SJCRH30 (cell line): ENCODE results near the gene MGAT3. TPM values are rescaled to one million over a fixed set of nuclear protein-coding genes. Genes with fewer than 3 reads are reported as not detected.
"Not testable (repeated sequence)": the region's sequence is repeated elsewhere in the genome, so short reads cannot be mapped to it uniquely, and the experiment has no call there.

Source experiments
- DNase-seq, 2 experiments: peaks; one replicate each; pipeline ENCODE4 v3.0.0-alpha.2; 2015 to 2020
- H3K27ac ChIP-seq: fragments of 250-450 bp; sonication (Bioruptor Pico); 2 replicates; pipeline ENCODE4 v1.5.1; 2020; ENCODE audit warnings: mild to moderate bottlenecking, moderate library complexity
- H3K27me3 ChIP-seq: fragments of 250-450 bp; sonication (Bioruptor Pico); 2 replicates; pipeline ENCODE4 v1.5.1; 2020; ENCODE audit warnings: mild to moderate bottlenecking, moderate library complexity
- H3K36me3 ChIP-seq: fragments of 250-450 bp; sonication (Bioruptor Pico); 2 replicates; pipeline ENCODE4 v1.5.1; 2020; ENCODE audit warnings: mild to moderate bottlenecking, moderate library complexity
- H3K4me1 ChIP-seq: fragments of 250-450 bp; sonication (Bioruptor Pico); 2 replicates; pipeline ENCODE4 v1.5.1; 2020; ENCODE audit warnings: mild to moderate bottlenecking, moderate library complexity
- H3K4me3 ChIP-seq: fragments of 250-450 bp; sonication (Bioruptor Pico); 2 replicates; pipeline ENCODE4 v1.5.1; 2020; ENCODE audit warnings: mild to moderate bottlenecking, moderate library complexity
- H3K9me3 ChIP-seq: fragments of 250-450 bp; sonication (Bioruptor Pico); replicated peaks from 2 replicates; pipeline ENCODE4 v1.5.1; 2020; ENCODE audit warnings: mild to moderate bottlenecking, moderate library complexity
- total RNA-seq: library from RNA; depleted of rRNA; stranded (reverse); fragments of >200 nt; shearing (Covaris generic); gene quantifications from 2 replicates; pipeline ENCODE4 v1.2.3, GENCODE V29; 2014

The MGAT3 gene
- total RNA-seq, 1 experiment from 2014 or later: not detected

DNA sequence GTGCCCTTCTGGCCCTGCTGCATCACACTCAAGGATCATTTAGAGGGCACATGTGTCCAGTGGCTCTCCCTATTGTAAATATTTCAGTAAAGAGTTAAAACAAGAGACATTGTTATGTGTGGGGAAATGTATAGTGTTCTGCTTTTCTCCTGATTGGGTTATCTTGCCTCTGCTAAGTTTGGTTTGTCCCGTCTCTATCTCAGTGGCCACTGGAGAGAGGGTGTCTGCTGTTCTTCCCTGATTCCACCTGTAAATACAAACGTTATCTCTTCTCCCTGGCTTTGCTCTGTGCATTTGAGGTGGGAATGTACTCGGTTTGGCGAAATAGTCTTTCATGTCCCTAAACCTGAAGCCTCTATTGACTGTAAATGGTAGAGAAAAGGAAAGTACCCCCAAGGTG, 51.6 kb downstream of the MGAT3 start:
- H3K4me3 ChIP-seq: no peak overlapping the region
- peaks cover 43% of the 10 kb centered on the region for H3K36me3 ChIP-seq
- no peaks in the 10 kb centered on the region for H3K4me1 ChIP-seq
- no peak for DNase-seq
- no peaks in the 10 kb centered on the region for H3K9me3 ChIP-seq
- no peak overlapping the region for H3K27ac ChIP-seq
- H3K27me3 ChIP-seq: no peaks in the 10 kb centered on the region

DNA sequence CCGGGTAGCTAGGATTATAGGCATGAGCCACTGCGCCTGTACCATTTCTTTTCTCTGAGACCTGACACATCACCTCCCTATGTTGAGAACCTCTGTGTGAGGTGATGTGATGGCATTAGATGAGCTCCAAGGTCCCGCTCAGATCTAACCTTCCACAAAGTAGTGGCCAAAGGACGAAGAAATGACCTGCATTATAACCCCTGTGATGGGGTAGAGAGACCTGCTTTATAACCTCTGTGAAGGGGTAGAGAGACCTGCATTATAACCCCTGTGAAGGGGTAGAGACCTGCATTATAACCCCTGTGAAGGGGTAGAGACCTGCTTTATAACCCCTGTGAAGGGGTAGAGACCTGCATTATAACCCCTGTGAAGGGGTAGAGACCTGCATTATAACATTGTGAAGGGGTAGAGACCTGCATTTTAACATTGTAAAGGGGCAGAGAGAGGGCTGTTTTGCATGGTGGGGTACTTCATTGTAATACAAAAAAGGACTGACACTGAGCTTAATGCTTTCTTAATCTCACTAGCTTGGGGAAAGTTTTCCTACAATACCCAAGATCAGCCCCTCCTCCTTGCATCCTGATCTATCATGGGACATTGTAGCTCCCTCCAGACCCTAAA, 53.8 kb downstream of the MGAT3 start:
- H3K27ac ChIP-seq: no peak overlapping the region
- no peak for DNase-seq
- no peaks in the 10 kb centered on the region for H3K27me3 ChIP-seq
- H3K4me3 ChIP-seq: no peak overlapping the region
- H3K4me1 ChIP-seq: no peaks in the 10 kb centered on the region
- no peaks in the 10 kb centered on the region for H3K9me3 ChIP-seq
- H3K36me3 ChIP-seq: peaks cover 48% of the 10 kb centered on the region

DNA sequence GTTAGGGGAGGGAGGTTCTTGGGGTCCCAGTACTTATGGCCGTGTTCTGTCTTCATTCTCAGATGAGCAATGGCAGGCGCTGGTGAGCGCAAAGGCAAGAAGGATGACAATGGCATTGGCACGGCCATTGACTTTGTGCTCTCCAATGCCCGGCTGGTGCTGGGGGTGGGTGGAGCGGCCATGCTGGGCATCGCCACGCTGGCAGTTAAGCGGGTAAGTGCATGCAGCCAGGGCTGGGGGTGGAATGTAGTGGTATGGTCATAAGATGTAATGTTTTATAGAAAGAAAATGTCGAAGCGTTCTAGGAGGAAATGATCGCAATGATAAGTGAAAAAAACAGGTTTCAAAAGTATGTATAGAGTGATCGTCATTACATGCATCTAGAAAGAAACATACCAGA, 54.4 kb downstream of the MGAT3 start:
- Histone ChIP-seq H3K27ac (no peak overlapping the region), H3K4me3 (no peak overlapping the region), H3K4me1 (no peaks in the 10 kb centered on the region), H3K9me3 (no peaks in the 10 kb centered on the region), H3K36me3 (peaks cover 46% of the 10 kb centered on the region), H3K27me3 (no peaks in the 10 kb centered on the region)
- no peak for DNase-seq

DNA sequence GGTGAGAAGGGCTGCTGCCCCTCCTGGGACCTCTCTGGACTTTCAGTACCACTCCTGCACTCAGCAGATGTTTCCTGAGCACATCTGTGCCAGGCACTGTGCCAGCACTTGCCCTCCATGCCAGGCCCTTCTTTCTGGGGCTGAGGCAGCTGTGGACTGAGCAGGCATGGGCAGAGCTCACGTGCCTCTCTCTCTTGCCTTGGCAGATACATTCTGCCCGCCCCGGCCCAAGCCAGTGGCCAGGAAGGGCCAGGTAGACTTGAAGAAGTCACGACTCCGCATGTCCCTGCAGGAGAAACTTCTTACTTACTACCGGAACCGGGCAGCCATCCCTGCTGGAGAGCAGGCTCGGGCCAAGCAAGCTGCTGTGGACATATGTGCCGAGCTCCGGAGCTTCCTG, 55.2 kb downstream of the MGAT3 start:
- H3K4me1 ChIP-seq: no peaks in the 10 kb centered on the region
- no peak overlapping the region for H3K27ac ChIP-seq
- H3K36me3 ChIP-seq: peaks cover 47% of the 10 kb centered on the region
- no peaks in the 10 kb centered on the region for H3K27me3 ChIP-seq
- H3K4me3 ChIP-seq: no peak overlapping the region
- DNase-seq: no peak
- H3K9me3 ChIP-seq: no peaks in the 10 kb centered on the region

DNA sequence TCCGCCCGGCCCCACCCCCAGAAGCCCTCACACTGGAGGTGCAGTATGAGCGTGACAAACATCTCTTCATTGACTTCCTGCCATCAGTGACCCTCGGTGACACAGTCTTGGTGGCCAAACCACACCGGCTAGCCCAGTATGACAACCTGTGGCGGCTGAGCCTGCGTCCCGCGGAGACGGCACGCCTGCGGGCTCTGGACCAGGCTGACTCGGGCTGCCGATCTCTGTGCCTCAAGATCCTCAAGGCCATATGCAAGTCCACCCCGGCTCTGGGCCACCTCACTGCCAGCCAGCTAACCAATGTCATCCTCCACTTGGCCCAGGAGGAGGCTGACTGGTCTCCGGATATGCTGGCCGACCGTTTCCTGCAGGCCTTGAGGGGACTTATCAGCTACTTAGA, 57.0 kb downstream of the MGAT3 start:
- H3K36me3 ChIP-seq: peaks cover 47% of the 10 kb centered on the region
- H3K4me1 ChIP-seq: peaks cover 4% of the 10 kb centered on the region; the same call in 1 of the 2 replicates
- no peak for DNase-seq
- no peak overlapping the region for H3K4me3 ChIP-seq
- H3K27me3 ChIP-seq: no peaks in the 10 kb centered on the region
- no peaks in the 10 kb centered on the region for H3K9me3 ChIP-seq
- no peak overlapping the region for H3K27ac ChIP-seq

DNA sequence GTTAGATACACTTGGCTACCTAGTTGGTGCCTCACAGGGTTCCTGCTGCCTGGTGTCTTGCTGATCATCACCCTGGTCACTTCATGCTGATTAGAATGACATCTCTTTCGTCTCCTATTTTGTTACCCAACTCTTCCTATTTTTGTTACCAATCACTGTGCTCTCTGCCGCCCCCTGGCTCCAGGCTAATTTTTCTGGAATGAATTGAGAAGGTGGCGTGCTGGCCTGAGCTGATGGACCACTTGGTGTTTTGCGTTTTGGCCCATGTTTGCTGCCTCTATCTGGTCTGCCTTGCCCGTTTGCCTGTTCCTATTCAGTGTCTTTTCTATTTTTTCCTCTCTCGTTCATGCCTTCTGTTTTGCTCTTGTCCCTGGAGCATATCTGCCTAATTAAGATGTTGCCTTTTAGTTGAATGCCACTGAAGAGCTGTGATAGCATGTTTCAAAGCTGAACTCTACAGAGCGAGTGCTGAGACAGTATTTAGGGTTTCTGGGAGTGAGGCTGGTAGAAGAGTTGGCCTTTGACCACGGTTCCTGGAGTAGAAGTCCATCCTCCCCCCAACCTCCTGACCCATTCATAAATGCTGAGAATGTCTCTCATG, 57.7 kb downstream of the MGAT3 start:
- Histone ChIP-seq H3K36me3 (peaks cover 47% of the 10 kb centered on the region), H3K4me3 (no peak overlapping the region), H3K27me3 (no peaks in the 10 kb centered on the region), H3K9me3 (no peaks in the 10 kb centered on the region), H3K27ac (no peak overlapping the region), H3K4me1 (peaks cover 6% of the 10 kb centered on the region; the same call in 1 of the 2 replicates)
- DNase-seq: peak in 1 of 2 experiments; percentile 43

DNA sequence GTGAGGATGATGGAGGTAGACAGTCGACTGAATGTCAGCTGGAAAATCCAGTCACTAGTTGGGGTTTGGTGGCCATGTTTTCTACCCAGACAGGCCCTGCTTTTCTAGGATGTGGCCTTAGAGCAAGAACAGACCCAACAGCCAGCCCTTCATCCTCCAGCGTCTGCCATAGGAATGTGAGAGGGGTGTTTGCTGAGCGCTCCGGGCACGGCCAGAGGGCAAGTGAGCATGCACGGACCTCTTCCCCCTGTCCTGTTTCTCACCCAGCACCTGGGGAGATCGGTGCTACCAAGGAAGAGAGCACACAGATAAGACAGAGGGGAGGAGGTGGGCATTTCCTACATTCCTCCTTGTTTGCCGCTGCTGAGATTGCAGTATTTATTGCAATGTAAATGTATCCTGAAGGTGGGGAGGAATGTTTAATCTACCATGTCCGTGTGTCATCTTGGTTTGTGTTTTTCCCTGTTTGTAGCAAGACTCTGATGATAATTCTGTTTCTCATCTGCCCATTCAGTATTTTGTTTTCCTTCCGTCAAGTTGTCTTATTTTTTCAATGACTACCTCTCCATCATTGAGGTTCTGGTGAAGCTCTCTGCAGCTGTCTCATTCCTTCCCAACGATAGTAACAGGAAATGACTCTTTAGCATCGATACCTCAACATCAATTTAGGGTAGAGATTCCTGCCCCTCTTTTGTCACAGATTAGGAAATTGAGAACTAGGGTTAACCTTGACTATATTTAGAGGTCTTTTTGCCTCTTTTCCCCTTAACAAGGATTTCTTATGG, 58.6 kb downstream of the MGAT3 start:
- Histone ChIP-seq H3K9me3 (no peaks in the 10 kb centered on the region), H3K27me3 (no peaks in the 10 kb centered on the region), H3K4me1 (peaks cover 6% of the 10 kb centered on the region; the same call in 1 of the 2 replicates), H3K36me3 (peaks cover 41% of the 10 kb centered on the region), H3K4me3 (no peak overlapping the region), H3K27ac (no peak overlapping the region)
- DNase-seq: no peak

DNA sequence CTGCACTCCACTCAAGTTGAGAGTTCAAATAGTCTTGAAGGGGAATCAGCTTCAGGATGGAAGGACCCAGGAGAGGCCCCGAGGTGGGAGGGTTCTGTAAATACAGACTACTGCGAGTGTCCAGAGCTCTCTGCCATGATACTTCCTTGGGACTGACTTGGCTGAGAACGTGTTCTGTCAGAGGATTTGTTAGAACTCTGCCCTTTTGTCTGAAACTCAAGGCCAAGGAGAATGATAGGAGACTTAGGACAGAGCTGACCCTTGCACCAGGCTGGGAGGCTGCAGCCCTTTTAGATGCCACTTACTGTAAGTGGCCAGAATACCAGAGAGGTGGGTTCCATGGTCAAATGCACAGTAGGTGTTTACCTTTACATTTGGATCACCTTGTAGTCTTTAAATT, 60.7 kb downstream of the MGAT3 start:
- Histone ChIP-seq H3K27ac (no peak overlapping the region), H3K36me3 (peaks cover 50% of the 10 kb centered on the region), H3K9me3 (no peaks in the 10 kb centered on the region), H3K27me3 (no peaks in the 10 kb centered on the region), H3K4me1 (peaks cover 8% of the 10 kb centered on the region; the same call in 1 of the 2 replicates), H3K4me3 (no peak overlapping the region)
- no peak for DNase-seq

DNA sequence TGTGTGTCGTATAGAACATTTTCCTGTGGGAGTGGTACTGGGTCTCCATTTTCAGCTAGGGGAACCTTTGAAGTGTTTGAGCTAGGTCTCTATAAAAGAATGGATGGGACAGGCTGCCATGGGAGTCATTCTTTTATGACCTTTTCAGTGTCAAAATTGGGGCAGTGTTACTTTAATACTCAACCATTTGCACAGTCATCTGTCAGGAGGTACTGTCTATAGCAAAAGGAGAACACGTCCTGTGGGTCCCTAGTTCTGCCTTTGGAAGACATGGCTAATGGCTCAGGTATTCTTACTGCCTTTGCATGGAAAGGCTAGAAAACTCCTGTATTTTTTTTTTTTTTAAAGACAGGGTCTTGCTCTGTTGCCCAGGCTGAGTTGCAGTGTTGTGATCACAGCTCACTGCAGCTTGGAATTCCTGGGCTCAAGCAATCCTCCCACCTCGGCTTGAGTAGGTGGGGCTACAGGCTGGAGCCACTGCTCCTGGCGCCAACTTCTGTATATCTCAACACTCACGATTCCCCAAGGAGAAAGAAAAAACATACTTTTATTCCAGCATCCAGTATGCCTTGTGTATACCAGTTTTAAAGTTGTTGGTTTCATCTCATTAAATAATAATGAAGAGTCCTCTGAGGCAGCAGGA, 61.5 kb downstream of the MGAT3 start:
- Histone ChIP-seq H3K4me1 (peaks cover 16% of the 10 kb centered on the region), H3K36me3 (peaks cover 58% of the 10 kb centered on the region), H3K9me3 (no peaks in the 10 kb centered on the region), H3K27ac (peak overlapping the region; percentile 98), H3K4me3 (peak overlapping the region; percentile 98), H3K27me3 (no peaks in the 10 kb centered on the region)
- peak in 1 of 2 experiments; percentile 17 for DNase-seq

DNA sequence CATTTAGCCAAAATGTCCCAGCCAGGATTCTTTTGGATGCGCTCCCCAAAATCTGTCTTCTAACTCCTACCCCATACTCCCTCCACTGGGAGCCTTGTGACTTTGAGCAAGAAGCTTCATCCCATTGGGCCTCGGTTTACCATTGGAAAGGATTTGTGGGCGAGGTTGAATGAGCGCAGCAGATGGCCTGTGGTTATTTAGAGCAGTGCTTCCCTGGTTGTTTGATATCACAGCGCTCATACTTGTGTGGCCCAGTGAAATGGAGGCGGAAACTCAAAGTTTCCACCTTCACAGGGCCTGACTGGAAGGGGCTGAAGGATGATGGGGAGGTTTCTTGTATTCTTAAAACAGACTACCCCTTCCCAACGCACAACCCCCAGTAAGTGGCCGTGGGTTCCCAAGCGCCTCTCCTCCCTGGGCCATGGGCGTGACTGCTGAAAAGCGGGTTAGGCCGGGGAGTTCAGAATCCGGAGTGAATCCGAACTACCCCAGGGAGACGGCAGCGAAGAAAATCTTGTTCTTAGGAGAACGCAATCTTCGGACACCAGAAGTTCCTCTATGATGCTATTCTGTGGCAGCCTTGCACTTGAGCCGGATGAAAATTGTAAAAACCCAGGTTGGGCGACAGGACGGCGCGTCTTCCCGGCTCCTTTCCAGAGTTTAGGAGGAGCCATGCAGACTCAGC, 62.3 kb downstream of the MGAT3 start:
- peaks cover 56% of the 10 kb centered on the region for H3K36me3 ChIP-seq
- peaks cover 16% of the 10 kb centered on the region for H3K4me1 ChIP-seq
- no peaks in the 10 kb centered on the region for H3K9me3 ChIP-seq
- peak; percentile 64 to 78 for DNase-seq
- peak overlapping the region; percentile 98 for H3K4me3 ChIP-seq
- peak overlapping the region; percentile 98 for H3K27ac ChIP-seq
- no peaks in the 10 kb centered on the region for H3K27me3 ChIP-seq

DNA sequence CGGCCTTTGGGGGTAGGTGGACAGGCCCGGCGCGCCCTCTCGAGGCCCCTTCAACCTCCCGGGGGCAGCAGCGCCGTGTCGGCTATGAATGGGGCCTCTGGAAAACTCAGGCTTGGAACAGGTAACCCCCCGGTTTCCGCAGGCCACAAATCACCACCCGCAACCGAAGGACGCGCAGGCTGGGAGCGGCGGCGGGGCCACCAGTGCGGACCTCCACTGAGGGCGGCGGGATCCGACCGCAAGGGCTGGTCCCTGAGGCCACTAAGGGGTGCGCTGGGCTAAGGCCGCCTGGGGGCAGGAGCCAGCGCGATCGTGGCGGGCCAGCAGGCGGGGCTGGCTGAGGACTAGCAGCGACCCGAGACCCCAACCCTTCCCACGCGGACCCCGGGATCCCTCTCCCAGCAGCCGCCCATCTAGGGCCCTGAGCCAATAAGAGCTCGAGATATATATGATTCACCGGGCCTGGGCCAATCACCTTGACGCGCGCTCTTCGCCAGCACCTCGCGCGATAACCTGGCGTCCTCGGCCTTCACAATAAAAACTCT, 62.9 kb downstream of the MGAT3 start:
- peaks cover 16% of the 10 kb centered on the region for H3K4me1 ChIP-seq

DNA sequence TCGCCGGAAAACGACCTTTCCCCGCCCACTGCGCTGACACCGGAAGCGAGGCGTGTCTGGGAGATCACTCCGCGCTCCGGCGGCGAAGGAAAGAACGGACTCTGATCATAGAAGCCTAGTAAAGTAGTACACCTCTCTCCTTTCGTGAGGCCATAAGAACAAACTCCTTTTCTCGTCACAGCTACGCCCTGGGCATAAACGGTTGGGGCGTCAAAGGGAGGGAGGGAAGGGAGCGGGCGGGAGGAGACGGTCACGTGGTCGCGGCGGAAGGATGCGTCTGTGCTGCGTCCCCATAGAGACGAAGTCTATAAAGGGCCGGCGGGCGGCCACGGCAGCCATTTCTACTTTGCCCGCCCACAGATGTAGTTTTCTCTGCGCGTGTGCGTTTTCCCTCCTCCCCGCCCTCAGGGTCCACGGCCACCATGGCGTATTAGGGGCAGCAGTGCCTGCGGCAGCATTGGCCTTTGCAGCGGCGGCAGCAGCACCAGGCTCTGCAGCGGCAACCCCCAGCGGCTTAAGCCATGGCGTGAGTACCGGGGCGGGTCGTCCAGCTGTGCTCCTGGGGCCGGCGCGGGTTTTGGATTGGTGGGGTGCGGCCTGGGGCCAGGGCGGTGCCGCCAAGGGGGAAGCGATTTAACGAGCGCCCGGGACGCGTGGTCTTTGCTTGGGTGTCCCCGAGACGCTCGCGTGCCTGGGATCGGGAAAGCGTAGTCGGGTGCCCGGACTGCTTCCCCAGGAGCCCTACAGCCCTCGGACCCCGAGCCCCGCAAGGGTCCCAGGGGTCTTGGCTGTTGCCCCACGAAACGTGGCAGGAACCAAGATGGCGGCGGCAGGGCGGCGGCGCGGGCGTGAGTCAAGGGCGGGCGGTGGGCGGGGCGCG, 63.7 kb downstream of the MGAT3 start, which contains the start of gene ATF4:
TSS of gene ATF4 (plus strand) at position 337 of the 880 bp plus-strand sequence. CDS start 884 bp downstream, outside the sequence.
- no peaks in the 10 kb centered on the region for H3K27me3 ChIP-seq
- peak; percentile 70 to 72 for DNase-seq
- H3K36me3 ChIP-seq: peaks cover 53% of the 10 kb centered on the region

More for the DNA sequence above, 62.9 kb downstream of the MGAT3 start:
- Histone ChIP-seq H3K4me3 (peak overlapping the region; percentile 98), H3K27me3 (no peaks in the 10 kb centered on the region), H3K9me3 (no peaks in the 10 kb centered on the region), H3K27ac (peak overlapping the region; percentile 98), H3K36me3 (peaks cover 56% of the 10 kb centered on the region)
- DNase-seq: peak; percentile 97

DNA sequence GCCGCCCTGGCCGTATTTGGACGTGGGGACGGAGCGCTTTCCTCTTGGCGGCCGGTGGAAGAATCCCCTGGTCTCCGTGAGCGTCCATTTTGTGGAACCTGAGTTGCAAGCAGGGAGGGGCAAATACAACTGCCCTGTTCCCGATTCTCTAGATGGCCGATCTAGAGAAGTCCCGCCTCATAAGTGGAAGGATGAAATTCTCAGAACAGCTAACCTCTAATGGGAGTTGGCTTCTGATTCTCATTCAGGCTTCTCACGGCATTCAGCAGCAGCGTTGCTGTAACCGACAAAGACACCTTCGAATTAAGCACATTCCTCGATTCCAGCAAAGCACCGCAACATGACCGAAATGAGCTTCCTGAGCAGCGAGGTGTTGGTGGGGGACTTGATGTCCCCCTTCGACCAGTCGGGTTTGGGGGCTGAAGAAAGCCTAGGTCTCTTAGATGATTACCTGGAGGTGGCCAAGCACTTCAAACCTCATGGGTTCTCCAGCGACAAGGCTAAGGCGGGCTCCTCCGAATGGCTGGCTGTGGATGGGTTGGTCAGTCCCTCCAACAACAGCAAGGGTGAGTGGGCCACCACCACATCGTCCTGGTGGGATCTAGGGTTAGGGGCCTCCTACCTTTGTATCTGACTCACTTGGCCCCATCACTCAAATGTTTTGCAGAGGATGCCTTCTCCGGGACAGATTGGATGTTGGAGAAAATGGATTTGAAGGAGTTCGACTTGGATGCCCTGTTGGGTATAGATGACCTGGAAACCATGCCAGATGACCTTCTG, 64.5 kb downstream of the MGAT3 start:
- DNase-seq, H3K27me3 ChIP-seq, H3K9me3 ChIP-seq: not testable (repeated sequence)
- Histone ChIP-seq H3K36me3 (peaks cover 46% of the 10 kb centered on the region), H3K4me1 (peaks cover 16% of the 10 kb centered on the region), H3K27ac (peak overlapping the region; percentile 98), H3K4me3 (peak overlapping the region; percentile 98)

More for the DNA sequence above, 63.7 kb downstream of the MGAT3 start, which contains the start of gene ATF4:
- peaks cover 16% of the 10 kb centered on the region for H3K4me1 ChIP-seq
- H3K4me3 ChIP-seq: peak within 1 kb of the TSS; percentile 98
- peak within 1 kb of the TSS; percentile 98 for H3K27ac ChIP-seq
- H3K9me3 ChIP-seq: no peaks in the 10 kb centered on the region
